GM12878 (cell line): ENCODE results near the gene CPT1C. TPM values are rescaled to one million over a fixed set of nuclear protein-coding genes. Genes with fewer than 3 reads are reported as not detected.

Source experiments
- ATAC-seq: fragments of 200-7000 bp; cut with Tn5 transposase; 3 replicates; pipeline ENCODE4 v1.9.1; 2020; ENCODE audit warnings: mild to moderate bottlenecking, moderate library complexity
- BruUV-seq: library from RNA; stranded (reverse); fragments of 400-500 nt; replicated peaks from 2 replicates; lab custom pipeline; 2021; lab: Mats Ljungman, UMichigan
- CTCF ChIA-PET: fragments of 300-600 bp; sonication (Branson Sonifier 250); formaldehyde crosslinking; extraction: SDS; loops from one replicate; lab custom pipeline; 2021; ENCODE audit warnings: inconsistent platforms; lab: Yijun Ruan, JAX
- POLR2A ChIA-PET: fragments of 350-600 bp; formaldehyde crosslinking; extraction: SDS; loops from one replicate; lab custom pipeline; 2021; ENCODE audit warnings: inconsistent platforms; lab: Charles Lee
- RAD21 ChIA-PET: fragments of 300-600 bp; sonication (Branson Sonifier 250); formaldehyde crosslinking; loops from one replicate; lab custom pipeline; 2023; ENCODE audit warnings: antibody characterized with exemption; ENCODE audit not compliant: unreplicated experiment; lab: Charles Lee
- SMC1A ChIA-PET: fragments of 300-600 bp; sonication (Branson Sonifier 250); formaldehyde crosslinking; loops from one replicate; lab custom pipeline; 2023; ENCODE audit not compliant: unreplicated experiment, uncharacterized antibody; lab: Charles Lee
- DNase-seq: peaks from one replicate; pipeline ENCODE4 v3.0.0-alpha.2; 2011; ENCODE audit warnings: low read depth, low spot score
- FAIRE-seq: peaks from 3 replicates; lab custom pipeline; 2011; peaks lifted over from hg19 to GRCh38; lab: Jason Lieb, UNC
- H2AFZ ChIP-seq: 2 replicates; pipeline ENCODE4 v1.6.0; 2011; ENCODE audit warnings: low read depth, low read length, control low read depth; ENCODE audit not compliant: control insufficient read depth
- H3K27ac ChIP-seq: 2 replicates; pipeline ENCODE4 v1.5.1; 2011; ENCODE audit warnings: control low read depth; ENCODE audit not compliant: control insufficient read depth, insufficient read depth
- H3K27me3 ChIP-seq, 2 experiments: replicated peaks in 1 of 2; 2 replicates each; pipeline versions ENCODE4 v1.6.0 to v1.6.1; 2011; ENCODE audit warnings: low read length in 1 of 2; ENCODE audit not compliant: control insufficient read depth in 2 of 2, insufficient read depth in 2 of 2
- H3K36me3 ChIP-seq, 2 experiments: 2 replicates each; pipeline ENCODE4 v1.5.1; 2011; ENCODE audit warnings: low read length in 1 of 2; ENCODE audit not compliant: control insufficient read depth in 2 of 2, insufficient read depth in 2 of 2
- H3K4me1 ChIP-seq: 2 replicates; pipeline ENCODE4 v1.6.1; 2011; ENCODE audit warnings: mild to moderate bottlenecking, low read length, moderate library complexity, mixed read lengths; ENCODE audit not compliant: control insufficient read depth, insufficient read depth
- H3K4me2 ChIP-seq: 2 replicates; pipeline ENCODE4 v1.6.0; 2011; ENCODE audit warnings: control low read depth; ENCODE audit not compliant: control insufficient read depth, insufficient read depth
- H3K4me3 ChIP-seq: fragments of 200-600 bp; sonication (generic); 2 replicates; pipeline ENCODE4 v1.5.1; 2016
- H3K79me2 ChIP-seq: 2 replicates; pipeline ENCODE4 v1.6.0; 2011; ENCODE audit warnings: low read length; ENCODE audit not compliant: control insufficient read depth, insufficient read depth
- H3K9ac ChIP-seq: 2 replicates; pipeline ENCODE4 v1.8.0; 2011; ENCODE audit warnings: low read length, control low read depth, mixed read lengths; ENCODE audit not compliant: control insufficient read depth, insufficient read depth
- H3K9me3 ChIP-seq: replicated peaks from 3 replicates; pipeline ENCODE4 v1.5.1; 2011; ENCODE audit warnings: mild to moderate bottlenecking, low read length; ENCODE audit not compliant: control insufficient read depth, insufficient read depth
- H4K20me1 ChIP-seq: 2 replicates; pipeline ENCODE4 v1.6.0; 2011; ENCODE audit not compliant: control insufficient read depth, insufficient read depth
- BACH1 ChIP-seq: fragments of 450-650 bp; IDR thresholded peaks from 2 replicates; pipeline ENCODE4 v1.6.1; 2017; ENCODE audit warnings: mild to moderate bottlenecking, borderline replicate concordance
- BRCA1 ChIP-seq: IDR thresholded peaks from 2 replicates; pipeline ENCODE4 v1.6.1; 2011; ENCODE audit warnings: low read depth, low read length, improper control_type of control experiment
- CHD2 ChIP-seq: IDR thresholded peaks from 2 replicates; pipeline ENCODE4 v1.6.1; 2011; ENCODE audit warnings: low read depth, low read length, improper control_type of control experiment, borderline replicate concordance
- CREM ChIP-seq: IDR thresholded peaks from 2 replicates; pipeline ENCODE4 v1.6.1; 2014; ENCODE audit warnings: antibody characterized with exemption, low read depth
- CUX1 ChIP-seq: IDR thresholded peaks from 2 replicates; pipeline ENCODE4 v1.6.1; 2012; ENCODE audit warnings: improper control_type of control experiment, low read depth, low read length; ENCODE audit not compliant: insufficient replicate concordance
- ESRRA ChIP-seq: IDR thresholded peaks from 2 replicates; pipeline ENCODE4 v1.6.1; 2012; ENCODE audit warnings: mild to moderate bottlenecking, low read length, improper control_type of control experiment
- GATAD2B ChIP-seq: fragments of 450-650 bp; conservative IDR thresholded peaks from 2 replicates; pipeline ENCODE4 v1.6.1; 2017; ENCODE audit warnings: low read depth, mild to moderate bottlenecking, moderate library complexity
- NR2C1 ChIP-seq: fragments of 450-650 bp; IDR thresholded peaks from 2 replicates; pipeline ENCODE4 v1.6.1; 2017; ENCODE audit warnings: antibody characterized with exemption, mild to moderate bottlenecking, moderate library complexity
- SMAD5 ChIP-seq: IDR thresholded peaks from 2 replicates; pipeline ENCODE4 v1.6.1; 2016; ENCODE audit warnings: antibody characterized with exemption, low read depth
- SRF ChIP-seq, 2 experiments: IDR thresholded peaks; 2 replicates each; pipeline ENCODE4 v1.6.1; 2011; ENCODE audit warnings: low read depth in 2 of 2, low read length in 2 of 2, mild to moderate bottlenecking in 1 of 2, moderate library complexity in 1 of 2
- STAT1 ChIP-seq: fragments of 450-650 bp; conservative IDR thresholded peaks from 2 replicates; pipeline ENCODE4 v1.6.1; 2014; ENCODE audit warnings: antibody characterized with exemption, mild to moderate bottlenecking
- ZNF384 ChIP-seq: IDR thresholded peaks from 2 replicates; pipeline ENCODE4 v1.6.1; 2012; ENCODE audit warnings: low read depth, mild to moderate bottlenecking, low read length, improper control_type of control experiment, borderline replicate concordance
- WGBS: methylation state at CpG from one replicate; pipeline ENCODE4 v1.1.6; 2016; ENCODE audit warnings: low lambda C conversion rate; ENCODE audit not compliant: insufficient replicate concordance, insufficient coverage; ENCODE audit errors: missing lambda C conversion rate; 5-methylcytosine and 5-hydroxymethylcytosine counted together
- in situ Hi-C: fragments of 300-500 bp; cut with MboI; formaldehyde crosslinking; loops from 9 replicates; pipeline ENCODE4 v1.14.3; 2018; ENCODE audit warnings: mixed read lengths
- intact Hi-C: fragments of 100-400 bp; cut with micrococcal nuclease; formaldehyde crosslinking; loops from one replicate; pipeline ENCODE4 v1.14.2; 2022; ENCODE audit not compliant: unreplicated experiment
- polyA plus RNA-seq, 11 experiments: library from polyadenylated mRNA; depleted of rRNA in 4 of 11; unstranded in 6 of 11; stranded (reverse) in 5 of 11; fragments of >200 nt; fragmentation: Nextera tagmentation in 4 of 11; fragmentation: Illumina TruSeq in 1 of 11; extraction: Ambion mirVana in 4 of 11; extraction: Trizol in 1 of 11; gene quantifications; 1 replicate in 1 of 11; 2 replicates in 10 of 11; pipeline versions ENCODE4 v1.2.1 to v1.2.3, GENCODE V29; 2011 to 2016; ENCODE audit warnings: inconsistent platforms in 2 of 11, missing spikeins in 2 of 11, low read depth in 1 of 11
- total RNA-seq, 4 experiments: library from RNA; depleted of rRNA in 3 of 4; stranded (reverse); fragments of >200 nt in 3 of 4; fragmentation: Illumina TruSeq in 1 of 4; extraction: Trizol in 1 of 4; gene quantifications; 2 replicates each; pipeline versions ENCODE4 v1.2.1 to v1.2.3, GENCODE V29; 2013 to 2021
- TF ChIP-seq, protein P1 (sequence below): fragments of 450-650 bp; conservative IDR thresholded peaks from 2 replicates; pipeline ENCODE4 v1.6.1; 2017; ENCODE audit warnings: mild to moderate bottlenecking, moderate library complexity
- TF ChIP-seq, protein P2 (sequence below): fragments of 150-350 bp; IDR thresholded peaks from 2 replicates; pipeline ENCODE4 v1.6.1; 2014; ENCODE audit warnings: mild to moderate bottlenecking, low read depth, low read length

CPT1C gene
- total and polyA plus RNA-seq, 10 of the 15 experiments (the other 5 are each of a cell fraction or from before 2014, with no cell fraction given) = 0.04 to 0.56 (median 0.21) TPM; not detected in 3

GRCh38 chr19:49677231-49677900, 13.6 kb upstream of the CPT1C start, which contains the start of gene PRMT1:
Gene PRMT1, plus strand, starts transcription at chr19:49677271. Its CDS starts 10 bp downstream, at chr19:49677281.
- Histone ChIP-seq H4K20me1 (peaks cover 16% of the 10 kb centered on the region), H3K4me3 (peak within 1 kb of the TSS; percentile 100), H3K27me3 (no peaks in the 10 kb centered on the region), H2AFZ (peak within 1 kb of the TSS; percentile 95), H3K36me3 (peaks cover 6 to 9% of the 10 kb centered on the region in 2 experiments), H3K4me1 (peaks cover 33% of the 10 kb centered on the region), H3K4me2 (peak within 1 kb of the TSS; percentile 84), H3K79me2 (peaks cover 47% of the 10 kb centered on the region), H3K27ac (peak within 1 kb of the TSS; percentile 99), H3K9me3 (no peaks in the 10 kb centered on the region), H3K9ac (peak within 1 kb of the TSS; percentile 98)
- CTCF ChIA-PET = interaction anchor here (0.7 to 10.5 kb wide), 5 partner anchors 11 to 130 kb away, joined by 3 to 130 read pairs (median 80); partner anchors contain the start of genes BCL2L12, IRF3, RRAS and SCAF1
- no peak for FAIRE-seq
- POLR2A ChIA-PET = interaction anchor here (0.6 to 11.2 kb wide), 13 partner anchors 11 to 207 kb away, joined by 3 to 200 read pairs (median 8); partner anchors contain the start of genes AP2A1, BCL2L12, IRF3 and NOSIP
- intact Hi-C loops = loop anchor here (2.0 to 5.0 kb wide), 3 partner anchors 85 to 190 kb away; partner anchors contain the start of genes PNKP and RPS11
- WGBS = 2% methylated on average over 43 of the region's 57 CpGs
- DNase-seq = no peak
- ATAC-seq = peak; percentile 17
- RAD21 ChIA-PET = interaction anchor here (0.5 to 8.6 kb wide), 12 partner anchors 12 to 234 kb away, joined by 3 to 131 read pairs (median 6); partner anchors contain the start of genes AP2A1, BCL2L12, IRF3 and NOSIP
- in situ Hi-C loops = no loop called here
- SMC1A ChIA-PET = interaction anchor here (1.4 to 2.7 kb wide), 5 partner anchors 37 to 192 kb away, joined by 3 to 11 read pairs (median 7); partner anchors contain the start of genes NOSIP, PRRG2 and RRAS
- BruUV-seq = no TSS peak
- TF ChIP-seq ZNF384 = no peak
- TF ChIP-seq, protein P1, sequence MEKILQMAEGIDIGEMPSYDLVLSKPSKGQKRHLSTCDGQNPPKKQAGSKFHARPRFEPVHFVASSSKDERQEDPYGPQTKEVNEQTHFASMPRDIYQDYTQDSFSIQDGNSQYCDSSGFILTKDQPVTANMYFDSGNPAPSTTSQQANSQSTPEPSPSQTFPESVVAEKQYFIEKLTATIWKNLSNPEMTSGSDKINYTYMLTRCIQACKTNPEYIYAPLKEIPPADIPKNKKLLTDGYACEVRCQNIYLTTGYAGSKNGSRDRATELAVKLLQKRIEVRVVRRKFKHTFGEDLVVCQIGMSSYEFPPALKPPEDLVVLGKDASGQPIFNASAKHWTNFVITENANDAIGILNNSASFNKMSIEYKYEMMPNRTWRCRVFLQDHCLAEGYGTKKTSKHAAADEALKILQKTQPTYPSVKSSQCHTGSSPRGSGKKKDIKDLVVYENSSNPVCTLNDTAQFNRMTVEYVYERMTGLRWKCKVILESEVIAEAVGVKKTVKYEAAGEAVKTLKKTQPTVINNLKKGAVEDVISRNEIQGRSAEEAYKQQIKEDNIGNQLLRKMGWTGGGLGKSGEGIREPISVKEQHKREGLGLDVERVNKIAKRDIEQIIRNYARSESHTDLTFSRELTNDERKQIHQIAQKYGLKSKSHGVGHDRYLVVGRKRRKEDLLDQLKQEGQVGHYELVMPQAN = peak; percentile 97
- peak; percentile 89 for TF ChIP-seq SMAD5
- TF ChIP-seq BACH1 = peak; percentile 75; the same call in 1 of the 2 replicates
- no peak for TF ChIP-seq NR2C1
- no peak for TF ChIP-seq CUX1
- TF ChIP-seq GATAD2B = peak; percentile 88
- no peak for TF ChIP-seq CHD2
- TF ChIP-seq ESRRA = no peak
- TF ChIP-seq, protein P2, sequence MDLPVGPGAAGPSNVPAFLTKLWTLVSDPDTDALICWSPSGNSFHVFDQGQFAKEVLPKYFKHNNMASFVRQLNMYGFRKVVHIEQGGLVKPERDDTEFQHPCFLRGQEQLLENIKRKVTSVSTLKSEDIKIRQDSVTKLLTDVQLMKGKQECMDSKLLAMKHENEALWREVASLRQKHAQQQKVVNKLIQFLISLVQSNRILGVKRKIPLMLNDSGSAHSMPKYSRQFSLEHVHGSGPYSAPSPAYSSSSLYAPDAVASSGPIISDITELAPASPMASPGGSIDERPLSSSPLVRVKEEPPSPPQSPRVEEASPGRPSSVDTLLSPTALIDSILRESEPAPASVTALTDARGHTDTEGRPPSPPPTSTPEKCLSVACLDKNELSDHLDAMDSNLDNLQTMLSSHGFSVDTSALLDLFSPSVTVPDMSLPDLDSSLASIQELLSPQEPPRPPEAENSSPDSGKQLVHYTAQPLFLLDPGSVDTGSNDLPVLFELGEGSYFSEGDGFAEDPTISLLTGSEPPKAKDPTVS = no peak
- 0 out of 2 replicates have a peak, but pooled peaks have one; percentile 58 for TF ChIP-seq STAT1
- no peak for TF ChIP-seq BRCA1
- no peak for TF ChIP-seq CREM
- TF ChIP-seq SRF (IDR thresholded peaks at IDR 0.05; ENCODE audit: low read depth in 2 of 2, low read length in 2 of 2) = 0 out of 4 replicates have a peak, but pooled peaks of 1 of the 2 experiments have one; percentile 3
